ENCODE results near the gene SLFNL1. TPM values are rescaled to one million over a fixed set of nuclear protein-coding genes. Genes with fewer than 3 reads are reported as not detected.

The SLFNL1 gene
- total RNA-seq, 1 donor from 2014 or later, result 0.18 TPM

DNA sequence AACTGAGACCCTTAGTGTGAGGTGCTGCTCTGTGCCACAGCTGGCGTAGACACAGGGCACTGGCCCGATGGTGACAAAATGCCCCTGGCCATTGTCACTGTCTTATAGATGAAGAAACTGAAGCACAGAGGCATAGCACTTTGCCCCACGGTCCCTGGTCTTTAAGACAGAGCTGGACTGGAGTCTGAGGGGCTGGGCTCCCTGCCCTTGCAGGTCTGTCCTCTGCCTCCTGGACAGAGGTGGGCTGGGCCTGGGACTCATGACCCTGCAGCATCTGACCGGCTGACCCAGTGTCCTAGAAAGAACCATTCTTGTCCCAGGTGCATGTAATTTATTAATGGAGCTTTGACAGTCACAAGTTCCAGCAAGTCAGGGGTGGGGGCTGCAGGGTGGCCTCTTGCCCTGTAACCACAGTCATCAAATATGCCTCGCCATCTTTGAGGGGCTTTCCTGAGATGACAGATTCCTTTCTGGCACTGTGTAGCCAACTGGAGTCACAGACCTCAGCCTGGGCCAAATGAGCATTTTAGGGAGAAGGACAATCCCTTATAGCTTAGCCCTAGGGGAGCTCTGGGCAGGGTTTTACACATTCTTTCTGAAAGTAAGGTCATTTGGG is 6.1 kb downstream of the SLFNL1 start:
- Histone ChIP-seq H3K36me3 (ENCODE audit: insufficient read depth, low read length) (peaks cover 34% of the 10 kb centered on the region), H3K27ac (ENCODE audit: low read depth, low read length) (no peak overlapping the region), H3K79me2 (ENCODE audit: insufficient read depth, low read length) (peaks cover 9% of the 10 kb centered on the region), H4K20me1 (ENCODE audit: insufficient read depth, low read length) (peaks cover 47% of the 10 kb centered on the region), H2AFZ (ENCODE audit: low read depth, low read length) (no peak overlapping the region), H3K9me3 (ENCODE audit: insufficient read depth, low read depth, low read length) (no peaks in the 10 kb centered on the region), H3K4me3 (ENCODE audit: insufficient read depth, low read depth, low read length) (no peak overlapping the region), H3K27me3 (ENCODE audit: insufficient read depth, low read length) (no peaks in the 10 kb centered on the region), H3K4me1 (ENCODE audit: insufficient read depth, low read length) (no peaks in the 10 kb centered on the region), H3K9ac (ENCODE audit: low read length) (no peak overlapping the region), H3K4me2 (ENCODE audit: low read length) (no peak overlapping the region)
- DNase-seq (ENCODE audit: low read depth), result no peak
- TF ChIP-seq, protein P1, sequence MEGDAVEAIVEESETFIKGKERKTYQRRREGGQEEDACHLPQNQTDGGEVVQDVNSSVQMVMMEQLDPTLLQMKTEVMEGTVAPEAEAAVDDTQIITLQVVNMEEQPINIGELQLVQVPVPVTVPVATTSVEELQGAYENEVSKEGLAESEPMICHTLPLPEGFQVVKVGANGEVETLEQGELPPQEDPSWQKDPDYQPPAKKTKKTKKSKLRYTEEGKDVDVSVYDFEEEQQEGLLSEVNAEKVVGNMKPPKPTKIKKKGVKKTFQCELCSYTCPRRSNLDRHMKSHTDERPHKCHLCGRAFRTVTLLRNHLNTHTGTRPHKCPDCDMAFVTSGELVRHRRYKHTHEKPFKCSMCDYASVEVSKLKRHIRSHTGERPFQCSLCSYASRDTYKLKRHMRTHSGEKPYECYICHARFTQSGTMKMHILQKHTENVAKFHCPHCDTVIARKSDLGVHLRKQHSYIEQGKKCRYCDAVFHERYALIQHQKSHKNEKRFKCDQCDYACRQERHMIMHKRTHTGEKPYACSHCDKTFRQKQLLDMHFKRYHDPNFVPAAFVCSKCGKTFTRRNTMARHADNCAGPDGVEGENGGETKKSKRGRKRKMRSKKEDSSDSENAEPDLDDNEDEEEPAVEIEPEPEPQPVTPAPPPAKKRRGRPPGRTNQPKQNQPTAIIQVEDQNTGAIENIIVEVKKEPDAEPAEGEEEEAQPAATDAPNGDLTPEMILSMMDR (IDR thresholded peaks at IDR 0.05; ENCODE audit: insufficient read depth, low read depth, low read length), result no peak
- no peak for TF ChIP-seq EZH2 (IDR thresholded peaks at IDR 0.05; ENCODE audit: insufficient read depth, low read length)
- Mint-ChIP-seq H3K27me3 (ENCODE audit: low read depth, unreplicated experiment) (no peaks in the 10 kb centered on the region), H3K9me3 (ENCODE audit: unreplicated experiment) (no peaks in the 10 kb centered on the region), H3K4me3 (ENCODE audit: unreplicated experiment) (no peak overlapping the region), H3K36me3 (ENCODE audit: low read depth, unreplicated experiment) (peaks cover 24% of the 10 kb centered on the region), H3K27ac (ENCODE audit: unreplicated experiment) (no peak overlapping the region), H3K4me1 (ENCODE audit: low read depth, unreplicated experiment) (peaks cover 3% of the 10 kb centered on the region)
- FAIRE-seq, result no peak

DNA sequence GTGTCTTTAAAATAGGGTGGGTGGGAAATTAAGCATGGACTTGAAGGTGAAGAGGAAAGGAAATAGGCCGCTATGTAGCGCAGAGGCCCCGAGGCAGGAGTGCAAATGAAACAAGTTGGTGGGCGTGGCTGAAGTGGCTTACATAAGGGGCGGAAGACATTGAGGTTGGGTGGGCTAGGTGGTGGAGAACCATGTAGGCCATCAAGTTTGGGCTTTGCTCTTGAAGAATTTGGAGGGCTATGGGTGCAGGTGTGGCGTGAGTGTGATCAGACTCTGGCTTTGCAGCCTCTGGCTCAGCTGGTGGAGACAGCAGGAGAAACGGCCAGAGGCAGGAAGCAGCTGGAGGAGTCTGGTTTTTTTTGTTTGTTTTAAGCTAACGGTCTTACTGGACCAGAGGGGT is 6.7 kb downstream of the SLFNL1 start:
- Histone ChIP-seq H4K20me1 (ENCODE audit: insufficient read depth, low read length) (peaks cover 52% of the 10 kb centered on the region), H3K4me2 (ENCODE audit: low read length) (no peak overlapping the region), H3K4me1 (ENCODE audit: insufficient read depth, low read length) (no peaks in the 10 kb centered on the region), H3K36me3 (ENCODE audit: insufficient read depth, low read length) (peaks cover 39% of the 10 kb centered on the region), H2AFZ (ENCODE audit: low read depth, low read length) (no peak overlapping the region), H3K9me3 (ENCODE audit: insufficient read depth, low read depth, low read length) (no peaks in the 10 kb centered on the region), H3K27ac (ENCODE audit: low read depth, low read length) (no peak overlapping the region), H3K4me3 (ENCODE audit: insufficient read depth, low read depth, low read length) (no peak overlapping the region), H3K79me2 (ENCODE audit: insufficient read depth, low read length) (peaks cover 9% of the 10 kb centered on the region), H3K27me3 (ENCODE audit: insufficient read depth, low read length) (no peaks in the 10 kb centered on the region), H3K9ac (ENCODE audit: low read length) (no peak overlapping the region)
- Mint-ChIP-seq H3K27me3 (ENCODE audit: low read depth, unreplicated experiment) (no peaks in the 10 kb centered on the region), H3K9me3 (ENCODE audit: unreplicated experiment) (no peaks in the 10 kb centered on the region), H3K4me1 (ENCODE audit: low read depth, unreplicated experiment) (peaks cover 3% of the 10 kb centered on the region), H3K4me3 (ENCODE audit: unreplicated experiment) (no peak overlapping the region), H3K27ac (ENCODE audit: unreplicated experiment) (no peak overlapping the region), H3K36me3 (ENCODE audit: low read depth, unreplicated experiment) (peaks cover 24% of the 10 kb centered on the region)
- DNase-seq (ENCODE audit: low read depth) (no peak), FAIRE-seq (no peak)
- TF ChIP-seq EZH2 (IDR thresholded peaks at IDR 0.05; ENCODE audit: insufficient read depth, low read length), result no peak
- TF ChIP-seq, protein P1 (IDR thresholded peaks at IDR 0.05; ENCODE audit: insufficient read depth, low read depth, low read length), result no peak

DNA sequence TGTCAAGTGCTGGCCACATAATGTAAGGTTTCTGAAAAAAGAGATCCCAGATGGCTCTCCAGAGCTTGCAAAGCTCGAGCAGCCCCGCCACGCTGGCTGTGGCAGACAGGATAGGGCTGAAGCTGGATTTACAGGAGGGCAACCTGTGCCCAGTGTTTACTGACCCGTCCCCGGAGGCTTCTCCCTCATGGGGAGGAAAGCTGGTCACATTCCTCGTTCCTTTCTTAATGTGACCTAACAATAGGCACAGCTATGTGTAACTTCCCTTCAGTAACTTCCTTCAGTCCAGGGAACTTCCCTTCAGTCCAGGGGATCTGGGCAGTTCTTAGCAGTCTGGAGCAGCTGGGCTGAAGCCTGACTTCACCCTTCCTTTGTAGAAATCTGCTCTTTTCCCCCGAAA is 7.7 kb downstream of the SLFNL1 start:
- FAIRE-seq (no peak), DNase-seq (ENCODE audit: low read depth) (no peak)
- Histone ChIP-seq H3K27me3 (ENCODE audit: insufficient read depth, low read length) (no peaks in the 10 kb centered on the region), H4K20me1 (ENCODE audit: insufficient read depth, low read length) (peaks cover 51% of the 10 kb centered on the region), H3K4me2 (ENCODE audit: low read length) (no peak overlapping the region), H3K79me2 (ENCODE audit: insufficient read depth, low read length) (peaks cover 9% of the 10 kb centered on the region), H3K4me3 (ENCODE audit: insufficient read depth, low read depth, low read length) (no peak overlapping the region), H2AFZ (ENCODE audit: low read depth, low read length) (no peak overlapping the region), H3K9ac (ENCODE audit: low read length) (no peak overlapping the region), H3K9me3 (ENCODE audit: insufficient read depth, low read depth, low read length) (no peaks in the 10 kb centered on the region), H3K27ac (ENCODE audit: low read depth, low read length) (no peak overlapping the region), H3K4me1 (ENCODE audit: insufficient read depth, low read length) (no peaks in the 10 kb centered on the region), H3K36me3 (ENCODE audit: insufficient read depth, low read length) (peaks cover 49% of the 10 kb centered on the region)
- Mint-ChIP-seq H3K27me3 (ENCODE audit: low read depth, unreplicated experiment) (no peaks in the 10 kb centered on the region), H3K9me3 (ENCODE audit: unreplicated experiment) (no peaks in the 10 kb centered on the region), H3K4me3 (ENCODE audit: unreplicated experiment) (no peak overlapping the region), H3K36me3 (ENCODE audit: low read depth, unreplicated experiment) (peaks cover 33% of the 10 kb centered on the region), H3K27ac (ENCODE audit: unreplicated experiment) (no peak overlapping the region), H3K4me1 (ENCODE audit: low read depth, unreplicated experiment) (peaks cover 3% of the 10 kb centered on the region)
- TF ChIP-seq EZH2 (IDR thresholded peaks at IDR 0.05; ENCODE audit: insufficient read depth, low read length), result no peak
- TF ChIP-seq, protein P1 (IDR thresholded peaks at IDR 0.05; ENCODE audit: insufficient read depth, low read depth, low read length), result no peak

Data from astrocyte (in vitro differentiated cells and primary cell).